ENCODE data around the gene SOX1.

Gene SOX1

GRCh38 chr13:112073245-112074138 lies 6.5 kb downstream of the SOX1 start:
- peak; percentile 79 for DNase-seq

- no peak for DNase-seq
Measured at GRCh38 chr13:112074139-112074865, 7.4 kb downstream of the SOX1 start.

DNA sequence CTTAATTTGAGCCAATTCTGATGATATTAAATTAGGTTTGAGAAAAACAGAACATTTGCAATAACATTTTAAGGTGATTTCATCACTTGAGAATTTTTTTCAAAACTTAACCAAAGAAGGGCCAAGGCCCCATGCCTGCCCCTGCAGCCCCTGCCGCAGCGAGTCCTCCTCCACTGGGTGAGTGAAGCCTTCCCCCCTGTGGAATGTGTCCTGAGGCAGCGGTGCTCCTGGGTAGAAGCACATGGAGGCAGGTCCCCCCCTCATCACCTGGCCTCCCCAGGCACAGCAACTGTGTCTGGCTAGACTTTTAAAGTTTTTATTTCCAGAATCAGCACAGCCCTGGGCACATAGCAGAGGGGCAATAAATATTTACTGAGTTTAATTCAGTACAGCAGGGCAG lies 10.8 kb downstream of the SOX1 start:
- DNase-seq: no peak

GRCh38 chr13:112078216-112078615 lies 11.3 kb downstream of the SOX1 start:
- no peak for DNase-seq

GRCh38 chr13:112078879-112079531 lies 12.1 kb downstream of the SOX1 start:
- no peak for DNase-seq

DNA sequence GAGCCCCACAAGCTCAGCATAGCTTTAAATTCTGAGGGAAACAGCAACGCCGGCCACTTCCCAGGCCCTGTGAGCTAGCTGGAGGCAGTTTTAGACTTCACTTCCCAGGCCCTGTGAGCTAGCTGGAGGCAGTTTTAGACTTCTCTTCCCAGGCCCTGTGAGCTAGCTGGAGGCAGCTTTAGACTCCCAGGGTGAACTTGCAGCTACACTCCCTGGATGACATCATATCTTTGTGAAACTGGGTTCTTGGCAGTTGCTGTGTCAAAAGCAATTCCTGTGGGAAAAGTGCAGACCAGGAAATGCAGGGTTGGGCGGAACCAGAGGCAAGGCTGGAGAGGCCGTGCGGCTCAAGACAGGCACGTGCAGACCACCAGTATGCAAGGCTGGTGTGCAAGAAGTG lies 12.7 kb downstream of the SOX1 start:
- no peak for DNase-seq

GRCh38 chr13:112083971-112084370 lies 17.0 kb downstream of the SOX1 start:
- no peak for DNase-seq

DNA sequence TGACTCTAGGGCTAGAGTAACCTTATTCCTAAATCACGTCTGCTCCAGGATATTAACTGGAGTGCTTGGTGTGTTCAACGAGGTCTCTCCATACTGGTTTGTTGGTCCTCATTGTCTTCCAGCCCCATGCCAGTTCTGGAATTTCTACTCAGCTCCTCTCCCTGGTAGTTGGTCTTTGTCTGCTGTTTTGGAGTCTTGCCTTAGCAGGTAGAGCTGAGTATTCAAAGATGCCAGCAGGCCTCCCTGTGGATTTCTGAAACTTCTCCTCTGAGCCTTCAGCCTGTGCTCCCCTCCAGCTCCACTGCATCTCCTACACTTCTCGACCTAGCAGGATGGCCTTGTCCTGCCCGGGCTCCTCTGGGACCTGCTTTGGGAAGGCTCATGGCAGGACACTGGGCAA lies 25.5 kb downstream of the SOX1 start:
- no peak for DNase-seq

DNA sequence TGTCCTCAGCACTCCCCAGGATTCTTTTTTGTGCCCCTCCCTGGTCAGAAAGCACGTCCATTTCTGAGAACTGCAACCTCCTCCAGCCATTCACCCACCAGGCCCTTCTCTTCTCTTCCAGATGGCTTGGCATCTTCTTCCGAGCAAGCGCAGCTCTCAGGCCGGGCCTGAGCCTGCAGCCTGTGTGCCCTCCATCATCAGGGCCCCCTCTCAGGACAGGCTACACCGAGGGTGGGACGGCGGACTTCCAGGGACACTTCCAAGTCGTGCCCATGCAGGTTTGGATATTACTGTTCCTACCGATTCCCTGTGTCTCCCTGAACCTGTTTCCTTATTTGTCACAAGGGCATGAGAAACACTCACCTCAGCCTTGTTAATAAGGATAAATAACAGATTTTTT lies 28.4 kb downstream of the SOX1 start:
- no peak for DNase-seq

- no peak for DNase-seq
Measured at GRCh38 chr13:112096959-112097358, 30.0 kb downstream of the SOX1 start.

GRCh38 chr13:112097770-112098169 lies 30.8 kb downstream of the SOX1 start:
- DNase-seq: no peak

- DNase-seq: no peak
Measured at GRCh38 chr13:112098699-112099098, 31.8 kb downstream of the SOX1 start.

GRCh38 chr13:112101360-112101930 lies 34.5 kb downstream of the SOX1 start:
- no peak for DNase-seq

GRCh38 chr13:112102243-112102642 lies 35.3 kb downstream of the SOX1 start:
- no peak for DNase-seq

- no peak for DNase-seq
Measured at GRCh38 chr13:112103260-112103838, 36.4 kb downstream of the SOX1 start.

DNA sequence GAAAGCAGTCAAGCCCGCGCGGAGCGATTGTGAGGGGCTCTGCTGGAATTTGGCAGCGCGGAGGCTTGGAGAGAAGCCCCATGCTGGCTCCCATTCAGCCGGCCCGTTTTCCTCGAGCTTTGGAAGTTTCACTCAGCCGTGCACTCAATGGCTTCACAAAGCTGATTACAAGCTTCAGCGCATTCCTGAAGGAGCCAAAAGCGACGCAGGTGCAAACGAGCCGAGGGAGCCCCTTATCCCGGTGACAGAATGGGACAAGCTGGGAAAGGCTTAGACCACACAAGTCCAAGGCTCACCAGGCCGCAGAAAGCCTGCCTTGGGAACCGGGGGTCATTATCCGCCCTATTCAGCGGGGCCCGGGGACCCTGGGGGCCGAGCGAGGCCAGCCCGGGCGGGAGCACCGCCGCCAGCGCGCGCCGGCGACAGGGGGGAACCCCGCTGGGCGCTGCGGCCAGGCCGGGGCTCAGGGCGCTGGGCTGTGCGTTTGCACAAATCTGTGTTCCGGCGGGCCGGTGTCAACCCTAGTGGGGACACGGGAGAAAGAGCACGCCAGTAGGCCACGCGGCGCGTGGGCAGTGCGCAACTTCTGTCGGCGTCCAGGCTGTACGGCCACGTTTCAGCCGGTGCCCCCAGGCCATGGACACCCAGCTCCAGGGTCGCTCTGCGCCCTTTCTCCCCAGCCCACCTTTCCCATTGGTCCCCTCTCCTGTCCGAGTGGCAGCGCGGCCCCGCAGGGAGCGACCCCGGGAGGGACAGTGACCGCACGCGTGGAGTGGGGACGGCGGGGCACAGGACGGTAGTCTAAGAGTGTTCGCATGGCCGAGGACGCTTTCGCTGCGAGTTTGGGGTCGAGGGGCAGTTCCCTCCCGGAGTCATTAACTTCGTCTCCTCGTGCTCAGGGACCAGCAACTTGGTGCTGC lies 37.3 kb downstream of the SOX1 start:
- no peak for DNase-seq

DNA sequence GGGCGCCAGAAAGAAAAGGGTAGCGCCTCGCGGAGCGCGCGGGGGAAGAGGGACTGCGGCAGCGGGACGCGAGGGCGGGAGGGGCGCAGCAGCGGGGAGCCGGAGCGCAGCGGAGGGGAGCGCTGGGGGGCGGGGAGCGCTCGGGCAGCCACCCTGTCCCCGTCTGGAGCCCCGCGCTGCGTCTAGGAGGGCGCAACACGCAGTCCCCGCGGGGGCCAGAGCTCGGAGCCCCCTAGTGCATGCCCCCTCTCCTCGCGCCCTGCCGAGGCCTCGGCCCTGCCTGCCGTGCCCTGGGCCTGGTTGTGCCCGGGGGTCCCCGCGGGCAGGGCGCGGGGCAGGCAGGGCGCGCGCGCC lies 37.9 kb downstream of the SOX1 start:
- DNase-seq: no peak

GRCh38 chr13:112105244-112105681 lies 38.3 kb downstream of the SOX1 start:
- no peak for DNase-seq

- no peak for DNase-seq
Measured at GRCh38 chr13:112105892-112106291, 38.9 kb downstream of the SOX1 start.

DNA sequence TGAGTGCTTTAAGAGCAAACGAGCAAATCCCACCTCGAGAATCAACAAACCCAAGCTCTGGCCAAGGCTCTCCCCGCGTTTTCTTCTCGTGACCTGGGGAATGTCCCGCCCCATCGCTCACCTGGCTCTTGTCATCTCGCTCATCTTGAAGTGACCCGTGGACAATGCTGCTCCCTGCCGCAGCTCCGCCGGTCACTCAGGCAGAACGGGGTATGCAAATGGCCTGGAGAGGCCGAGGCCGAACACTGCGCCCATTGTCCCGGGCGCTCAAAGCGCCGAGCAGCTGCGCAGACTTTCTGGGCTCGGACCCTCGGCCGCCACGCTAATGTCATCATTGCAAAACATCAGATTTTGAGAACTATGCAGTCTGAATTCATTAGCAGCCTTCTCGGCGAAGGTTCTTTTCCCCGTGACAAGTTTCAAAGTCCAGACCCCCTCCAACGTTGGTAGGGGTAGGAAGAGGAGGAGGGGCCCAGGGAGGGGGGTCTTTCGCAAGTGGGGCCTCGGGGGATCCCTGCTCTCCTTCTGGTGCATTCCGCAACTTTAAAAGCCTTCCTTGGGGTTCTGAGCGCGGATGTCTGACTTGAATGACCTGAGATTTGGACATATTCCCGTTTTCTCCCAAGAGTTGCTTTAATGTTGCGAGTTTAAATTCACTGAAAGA lies 39.7 kb downstream of the SOX1 start:
- no peak for DNase-seq

- no peak for DNase-seq
Measured at GRCh38 chr13:112107289-112107688, 40.3 kb downstream of the SOX1 start.
